HCT116 (cell line): ENCODE results near the gene CHAC1. TPM values are rescaled to one million over a fixed set of nuclear protein-coding genes. Genes with fewer than 3 reads are reported as not detected.

Experiments
- ATAC-seq: fragments of 200-7000 bp; cut with Tn5 transposase; 2 replicates; pipeline ENCODE4 v1.9.1; 2020; ENCODE audit warnings: mild to moderate bottlenecking, moderate library complexity
- BruUV-seq: library from RNA; stranded (reverse); fragments of 400-500 nt; replicated peaks from 2 replicates; lab custom pipeline; 2021; lab: Mats Ljungman, UMichigan
- CTCF ChIA-PET: fragments of 300-600 bp; sonication (Branson Sonifier 250); formaldehyde crosslinking; loops from one replicate; lab custom pipeline; 2021; ENCODE audit warnings: antibody characterized with exemption; lab: Charles Lee
- POLR2A ChIA-PET: fragments of 300-600, 350-600 bp; sonication (Branson Sonifier 250); formaldehyde crosslinking; loops from one replicate; lab custom pipeline; 2021; ENCODE audit warnings: antibody characterized with exemption; lab: Charles Lee
- RAD21 ChIA-PET, 2 experiments: fragments of 300-600 bp; sonication (Branson Sonifier 250); formaldehyde crosslinking; loops; one replicate each; lab custom pipeline; 2023; ENCODE audit warnings: low total read pairs in 2 of 2; ENCODE audit not compliant: uncharacterized antibody in 2 of 2, unreplicated experiment in 2 of 2, low non-redundant PET in 1 of 2; lab: Charles Lee
- DNase-seq: peaks from one replicate; pipeline ENCODE4 v3.0.0-alpha.2; 2010; ENCODE audit warnings: low read depth, low spot score
- H2AFZ ChIP-seq: fragments of 200-600 bp; shearing (Covaris generic), sonication (generic); 2 replicates; pipeline ENCODE4 v1.6.1; 2017; ENCODE audit warnings: low read depth, mixed run types, mixed read lengths, antibody characterized with exemption, low read length; ENCODE audit not compliant: poor library complexity, severe bottlenecking
- H3K27ac ChIP-seq: 2 replicates; pipeline ENCODE4 v1.5.1; 2012; ENCODE audit warnings: low read depth, low read length
- H3K27me3 ChIP-seq: fragments of 200-600 bp; sonication (generic); 2 replicates; pipeline ENCODE4 v1.6.1; 2016; ENCODE audit warnings: mixed run types, low read length, mixed read lengths; ENCODE audit not compliant: insufficient read depth
- H3K36me3 ChIP-seq, 2 experiments: fragments of 200-500 bp in 1 of 2; fragments of 200-600 bp in 1 of 2; sonication (Bioruptor generic) in 1 of 2; sonication (generic) in 1 of 2; 2 replicates each; pipeline versions ENCODE4 v1.5.1 to v1.6.1; 2014 to 2016; ENCODE audit warnings: low read length in 2 of 2, inconsistent platforms in 1 of 2, mixed read lengths in 1 of 2, mixed run types in 1 of 2; ENCODE audit not compliant: insufficient read depth in 2 of 2, control insufficient read depth in 1 of 2
- H3K4me1 ChIP-seq, 2 experiments: fragments of 200-600 bp in 1 of 2; sonication (generic) in 1 of 2; 2 replicates each; pipeline versions ENCODE4 v1.5.1 to v1.6.1; 2012 to 2017; ENCODE audit warnings: low read length in 2 of 2, inconsistent platforms in 1 of 2, mild to moderate bottlenecking in 1 of 2, mixed read lengths in 1 of 2, mixed run types in 1 of 2, moderate library complexity in 1 of 2; ENCODE audit not compliant: insufficient read depth in 2 of 2, control insufficient read depth in 1 of 2
- H3K4me2 ChIP-seq: fragments of 200-600 bp; sonication (generic); 2 replicates; pipeline ENCODE4 v1.6.1; 2017; ENCODE audit warnings: mixed run types, low read length, mixed read lengths
- H3K4me3 ChIP-seq, 2 experiments: fragments of 200-600 bp in 1 of 2; sonication (generic) in 1 of 2; replicated peaks in 1 of 2; 2 replicates each; pipeline ENCODE4 v1.5.1; 2011 to 2016; ENCODE audit warnings: low read length in 2 of 2, control low read depth in 1 of 2, low read depth in 1 of 2, mild to moderate bottlenecking in 1 of 2, mixed read lengths in 1 of 2, mixed run types in 1 of 2
- H3K79me2 ChIP-seq: fragments of 200-600 bp; sonication (generic); 2 replicates; pipeline ENCODE4 v1.6.1; 2017; ENCODE audit warnings: mild to moderate bottlenecking, mixed run types, low read length, moderate library complexity, mixed read lengths; ENCODE audit not compliant: insufficient read depth
- H3K9ac ChIP-seq: fragments of 200-600 bp; sonication (generic); 2 replicates; pipeline ENCODE4 v1.6.1; 2016; ENCODE audit warnings: low read length, mixed read lengths
- H3K9me2 ChIP-seq: fragments of 200-600 bp; sonication (generic), shearing (Covaris generic); 2 replicates; pipeline ENCODE4 v1.6.1; 2017; ENCODE audit warnings: mixed run types, mild to moderate bottlenecking, moderate library complexity; ENCODE audit not compliant: insufficient read depth
- H3K9me3 ChIP-seq, 2 experiments: fragments of 200-500 bp in 1 of 2; fragments of 200-600 bp in 1 of 2; sonication (Bioruptor generic) in 1 of 2; sonication (generic) in 1 of 2; 2 replicates each; pipeline ENCODE4 v1.6.1; 2014 to 2017; ENCODE audit warnings: low read length in 2 of 2, mixed read lengths in 2 of 2, inconsistent platforms in 1 of 2, low read depth in 1 of 2, mild to moderate bottlenecking in 1 of 2, mixed run types in 1 of 2, moderate library complexity in 1 of 2; ENCODE audit not compliant: control insufficient read depth in 1 of 2, insufficient read depth in 1 of 2
- H4K20me1 ChIP-seq: fragments of 200-600 bp; sonication (generic), shearing (Covaris generic); 2 replicates; pipeline ENCODE4 v1.6.1; 2017; ENCODE audit warnings: mixed run types, mild to moderate bottlenecking, moderate library complexity; ENCODE audit not compliant: insufficient read depth
- CTCF ChIP-seq, 3 experiments: fragments of 200-600 bp in 1 of 3; sonication (generic) in 1 of 3; IDR thresholded peaks in 2 of 3; conservative IDR thresholded peaks in 1 of 3; 2 replicates each; pipeline ENCODE4 v1.5.1; 2012 to 2017; ENCODE audit warnings: low read depth in 2 of 3, low read length in 2 of 3, antibody characterized with exemption in 1 of 3, borderline replicate concordance in 1 of 3, control low read depth in 1 of 3, mild to moderate bottlenecking in 1 of 3, mixed read lengths in 1 of 3, mixed run types in 1 of 3, moderate library complexity in 1 of 3; ENCODE audit not compliant: insufficient read depth in 1 of 3
- POLR2A ChIP-seq: IDR thresholded peaks from 2 replicates; pipeline ENCODE4 v1.7.0; 2011; ENCODE audit warnings: borderline replicate concordance; ENCODE audit not compliant: insufficient read depth, insufficient read length; ENCODE audit errors: extremely low read depth
- ZFX ChIP-seq: fragments of 450-650 bp; IDR thresholded peaks from 2 replicates; pipeline ENCODE4 v1.6.1; 2017
- intact Hi-C: fragments of 100-400 bp; cut with micrococcal nuclease; formaldehyde crosslinking; loops from 2 replicates; pipeline ENCODE4 v1.10.0; 2022
- total RNA-seq: library from RNA; stranded (reverse); gene quantifications from one replicate; pipeline ENCODE4 v1.2.1, GENCODE V29; 2021; ENCODE audit not compliant: unreplicated experiment

Gene CHAC1
- total RNA-seq, 1 experiment from 2014 or later = 58.9 TPM

DNA sequence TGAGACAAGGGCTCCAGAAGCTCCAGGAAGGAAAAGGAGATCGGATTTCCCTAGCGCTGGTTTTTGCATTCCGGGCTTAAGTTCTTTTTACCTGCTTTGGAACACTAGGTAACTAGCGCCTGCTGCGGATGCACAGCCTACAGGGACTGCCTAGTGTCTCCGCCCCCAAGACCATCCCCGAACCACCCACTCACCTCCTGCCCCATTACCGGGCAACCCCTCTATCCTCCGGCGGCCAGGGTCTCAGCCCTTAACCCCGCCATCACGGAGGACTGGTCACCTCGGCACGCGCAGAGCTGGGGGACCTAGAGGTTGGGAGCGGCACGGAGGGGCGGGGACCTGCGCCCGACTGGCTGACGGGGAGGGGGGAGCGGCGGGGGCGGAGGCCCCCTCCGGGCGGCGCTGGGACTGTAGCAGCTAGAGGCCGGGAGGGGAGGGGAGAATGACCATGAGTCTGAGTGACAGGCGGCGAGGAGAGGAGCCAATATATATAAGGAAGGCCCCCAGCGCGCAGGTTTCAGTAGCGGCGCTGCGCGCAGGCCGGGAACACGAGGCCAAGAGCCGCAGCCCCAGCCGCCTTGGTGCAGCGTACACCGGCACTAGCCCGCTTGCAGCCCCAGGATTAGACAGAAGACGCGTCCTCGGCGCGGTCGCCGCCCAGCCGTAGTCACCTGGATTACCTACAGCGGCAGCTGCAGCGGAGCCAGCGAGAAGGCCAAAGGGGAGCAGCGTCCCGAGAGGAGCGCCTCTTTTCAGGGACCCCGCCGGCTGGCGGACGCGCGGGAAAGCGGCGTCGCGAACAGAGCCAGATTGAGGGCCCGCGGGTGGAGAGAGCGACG, 24.2 kb upstream of the CHAC1 start, which contains the start of gene DLL4 (continued):
- no peak for TF ChIP-seq CTCF (IDR thresholded peaks at IDR 0.05 in 2 of 3, conservative IDR thresholded peaks at IDR 0.05 in 1 of 3; ENCODE audit: borderline replicate concordance in 1 of 3, insufficient read depth in 1 of 3, low read depth in 2 of 3, low read length in 2 of 3)

DNA sequence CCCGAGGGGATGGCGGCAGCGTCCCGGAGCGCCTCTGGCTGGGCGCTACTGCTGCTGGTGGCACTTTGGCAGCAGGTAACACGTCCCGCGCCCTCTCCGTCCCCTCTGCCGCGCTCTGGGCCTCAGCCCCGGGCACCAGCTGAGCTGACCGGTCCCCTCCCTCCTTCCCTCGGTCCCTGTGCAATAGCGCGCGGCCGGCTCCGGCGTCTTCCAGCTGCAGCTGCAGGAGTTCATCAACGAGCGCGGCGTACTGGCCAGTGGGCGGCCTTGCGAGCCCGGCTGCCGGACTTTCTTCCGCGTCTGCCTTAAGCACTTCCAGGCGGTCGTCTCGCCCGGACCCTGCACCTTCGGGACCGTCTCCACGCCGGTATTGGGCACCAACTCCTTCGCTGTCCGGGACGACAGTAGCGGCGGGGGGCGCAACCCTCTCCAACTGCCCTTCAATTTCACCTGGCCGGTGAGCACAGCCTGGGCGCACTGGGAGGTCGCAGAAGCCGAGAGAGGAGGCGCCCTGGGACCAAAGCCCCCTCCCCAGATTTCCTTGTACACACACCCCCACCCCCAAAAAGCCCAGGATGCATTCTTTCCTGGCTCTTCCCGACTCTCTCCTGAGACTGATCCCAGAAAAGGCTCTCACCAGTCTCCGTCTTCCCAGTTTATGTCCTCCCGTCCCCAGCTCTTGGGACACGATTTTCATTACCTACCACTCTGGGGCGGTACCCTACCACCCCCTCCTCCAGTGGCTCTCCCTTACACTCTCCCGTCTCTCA, 23.4 kb upstream of the CHAC1 start:
- intact Hi-C loops = loop anchor here (1.0 to 10.0 kb wide), 3 partner anchors 24 to 255 kb away; no protein-coding TSS in a partner anchor
- Histone ChIP-seq H3K4me2 (peak overlapping the region; percentile 100), H3K79me2 (no peaks in the 10 kb centered on the region), H3K9me3 (no peaks in the 10 kb centered on the region), H3K4me1 (peaks cover 19 to 41% of the 10 kb centered on the region in 2 experiments), H2AFZ (peak overlapping the region; percentile 56), H3K27ac (peak overlapping the region; percentile 22; the same call in 1 of the 2 replicates), H3K4me3 (peak overlapping the region; percentile 52 to 65), H3K36me3 (no peaks in the 10 kb centered on the region), H3K9ac (peak overlapping the region; percentile 39), H4K20me1 (no peaks in the 10 kb centered on the region), H3K9me2 (no peaks in the 10 kb centered on the region), H3K27me3 (peaks cover 15% of the 10 kb centered on the region; the same call in 1 of the 2 replicates)
- CTCF ChIA-PET = interaction anchor here (0.6 to 4.8 kb wide), 19 partner anchors 10 to 902 kb away, joined by 3 to 69 read pairs (median 3); partner anchors contain the start of genes CHAC1 and VPS18
- POLR2A ChIA-PET = interaction anchor here (0.8 to 4.4 kb wide), 8 partner anchors 10 to 255 kb away, joined by 3 to 48 read pairs (median 8); partner anchors contain the start of genes CHAC1 and VPS18
- RAD21 ChIA-PET = interaction anchor here (0.6 to 1.1 kb wide), 3 partner anchors 24 to 254 kb away, joined by 5 to 6 read pairs (median 5); no protein-coding TSS in a partner anchor
- BruUV-seq = no TSS peak
- ATAC-seq (peak; percentile 29), DNase-seq (no peak)
- TF ChIP-seq POLR2A (no peak), ZFX (peak; percentile 45; the same call in 1 of the 2 replicates)
- TF ChIP-seq, all 23 proteins: peak for 1
